ENCODE data around the gene SLC2A10.
"Not testable (repeated sequence)": the region's sequence is repeated elsewhere in the genome, so short reads cannot be mapped to it uniquely, and the experiment has no call there.

SLC2A10 gene

GRCh38 chr20:46709459-46710152 lies at the start of gene SLC2A10:
TSS of gene SLC2A10 (plus strand) at chr20:46709649. CDS start at chr20:46709737, 88 bp downstream.
- no peak for DNase-seq (ENCODE audit: low read depth)

- no peak for DNase-seq (ENCODE audit: low read depth)
Measured at GRCh38 chr20:46660487-46660886, 49.0 kb upstream of the SLC2A10 start.

GRCh38 chr20:46661659-46662058 lies 47.8 kb upstream of the SLC2A10 start:
- DNase-seq (ENCODE audit: low read depth) = no peak

GRCh38 chr20:46663531-46663930 lies 45.9 kb upstream of the SLC2A10 start:
- DNase-seq (ENCODE audit: low read depth) = no peak

GRCh38 chr20:46665602-46666001 lies 43.8 kb upstream of the SLC2A10 start:
- DNase-seq (ENCODE audit: low read depth) = no peak

- no peak for DNase-seq (ENCODE audit: low read depth)
Measured at GRCh38 chr20:46666306-46666705, 43.1 kb upstream of the SLC2A10 start.

GRCh38 chr20:46666818-46667515 lies 42.5 kb upstream of the SLC2A10 start:
- no peak for DNase-seq (ENCODE audit: low read depth)

- DNase-seq (ENCODE audit: low read depth) = no peak
Measured at GRCh38 chr20:46670228-46670584, 39.2 kb upstream of the SLC2A10 start.

GRCh38 chr20:46670585-46671584 lies 38.6 kb upstream of the SLC2A10 start:
- no peak for DNase-seq (ENCODE audit: low read depth)

- DNase-seq (ENCODE audit: low read depth) = no peak
Measured at GRCh38 chr20:46671866-46672542, 37.4 kb upstream of the SLC2A10 start.

- DNase-seq (ENCODE audit: low read depth) = no peak
Measured at GRCh38 chr20:46672543-46673148, 36.8 kb upstream of the SLC2A10 start.

GRCh38 chr20:46673394-46674252 lies 35.8 kb upstream of the SLC2A10 start:
- DNase-seq (ENCODE audit: low read depth) = no peak

GRCh38 chr20:46674253-46675083 lies 35.0 kb upstream of the SLC2A10 start:
- no peak for DNase-seq (ENCODE audit: low read depth)

- not testable (repeated sequence) for DNase-seq (ENCODE audit: low read depth)
Measured at GRCh38 chr20:46676649-46677316, 32.7 kb upstream of the SLC2A10 start.

GRCh38 chr20:46677608-46678007 lies 31.8 kb upstream of the SLC2A10 start:
- no peak for DNase-seq (ENCODE audit: low read depth)

GRCh38 chr20:46678516-46678915 lies 30.9 kb upstream of the SLC2A10 start:
- DNase-seq (ENCODE audit: low read depth) = no peak

- no peak for DNase-seq (ENCODE audit: low read depth)
Measured at GRCh38 chr20:46680684-46681031, 28.8 kb upstream of the SLC2A10 start.

GRCh38 chr20:46681032-46681854 lies 28.2 kb upstream of the SLC2A10 start:
- DNase-seq (ENCODE audit: low read depth) = peak; percentile 19

Data from stimulated activated CD8-positive, alpha-beta memory T cell treated with anti-CD3 and anti-CD28 coated beads, Interleukin-12 subunit alpha, Interleukin-12 subunit beta, amount 100 ng/mL, for 4 hours (primary cell).